HepG2 (cell line): ENCODE measurements around the gene STOML3. TPM values are rescaled to one million over a fixed set of nuclear protein-coding genes. Genes with fewer than 3 reads are reported as not detected.

Source experiments
- ATAC-seq: fragments of 200-7000 bp; cut with Tn5 transposase; 3 replicates; pipeline ENCODE4 v1.9.1; 2020; ENCODE audit warnings: mild to moderate bottlenecking, moderate library complexity
- BruUV-seq: library from RNA; stranded (reverse); fragments of 400-500 nt; replicated peaks from 2 replicates; lab custom pipeline; 2021; lab: Mats Ljungman, UMichigan
- CTCF ChIA-PET: fragments of 300-600 bp; formaldehyde crosslinking; extraction: SDS; loops from one replicate; lab custom pipeline; 2021; ENCODE audit warnings: low total read pairs, inconsistent platforms, low intra/inter-chr PET ratio; lab: Yijun Ruan, JAX
- POLR2A ChIA-PET: fragments of 350-600 bp; sonication (Branson Sonifier 250); formaldehyde crosslinking; loops from one replicate; lab custom pipeline; 2020; ENCODE audit warnings: antibody characterized with exemption, inconsistent platforms; lab: Yijun Ruan, JAX
- DNase-seq: peaks from one replicate; pipeline ENCODE4 v3.0.0-alpha.2; 2015; ENCODE audit warnings: low spot score
- FAIRE-seq: peaks from 3 replicates; lab custom pipeline; 2011; peaks lifted over from hg19 to GRCh38; lab: Jason Lieb, UNC
- H2AFZ ChIP-seq: one replicate; pipeline ENCODE4 v1.6.1; 2011; ENCODE audit warnings: low read length, inconsistent platforms
- H3K27ac ChIP-seq: fragments of 300-600 bp; 3 replicates; pipeline ENCODE4 v1.8.0; 2011; ENCODE audit warnings: mixed run types, mild to moderate bottlenecking, mixed read lengths, low read length, inconsistent platforms; ENCODE audit not compliant: insufficient read depth; ENCODE audit errors: extremely low read length
- H3K27me3 ChIP-seq, 2 experiments: fragments of 200-600 bp in 1 of 2; 2 replicates in 1 of 2; 3 replicates in 1 of 2; pipeline versions ENCODE4 v1.6.0 to v1.8.0; 2011; ENCODE audit warnings: low read length in 2 of 2, mild to moderate bottlenecking in 2 of 2, moderate library complexity in 2 of 2, inconsistent platforms in 1 of 2; ENCODE audit not compliant: insufficient read depth in 2 of 2, control insufficient read depth in 1 of 2
- H3K36me3 ChIP-seq, 2 experiments: fragments of 200-600 bp in 1 of 2; replicated peaks in 1 of 2; 2 replicates in 1 of 2; 3 replicates in 1 of 2; pipeline versions ENCODE4 v1.5.1 to v1.8.0; 2011; ENCODE audit warnings: low read length in 2 of 2, inconsistent platforms in 1 of 2; ENCODE audit not compliant: insufficient read depth in 2 of 2, control insufficient read depth in 1 of 2
- H3K4me1 ChIP-seq: 2 replicates; pipeline ENCODE4 v1.5.1; 2012; ENCODE audit warnings: low read length, inconsistent platforms; ENCODE audit not compliant: insufficient read depth
- H3K4me2 ChIP-seq: 2 replicates; pipeline ENCODE4 v1.6.0; 2011; ENCODE audit warnings: low read depth, low read length, inconsistent platforms
- H3K4me3 ChIP-seq, 3 experiments: fragments of 200-600 bp in 1 of 3; sonication (generic), shearing (Covaris generic) in 1 of 3; replicated peaks in 1 of 3; 2 replicates each; pipeline ENCODE4 v1.5.1; 2011 to 2016; ENCODE audit warnings: low read length in 3 of 3, inconsistent platforms in 2 of 3, low read depth in 2 of 3, mild to moderate bottlenecking in 2 of 3, control low read depth in 1 of 3, mixed read lengths in 1 of 3; ENCODE audit not compliant: insufficient read depth in 1 of 3
- H3K79me2 ChIP-seq: one replicate; pipeline ENCODE4 v1.6.1; 2011; ENCODE audit warnings: low read length, inconsistent platforms; ENCODE audit not compliant: insufficient read depth
- H3K9ac ChIP-seq: 2 replicates; pipeline ENCODE4 v1.6.0; 2011; ENCODE audit warnings: mild to moderate bottlenecking, low read depth, low read length, inconsistent platforms; ENCODE audit not compliant: insufficient read depth
- H3K9me3 ChIP-seq: 2 replicates; pipeline ENCODE4 v1.5.1; 2012; ENCODE audit warnings: mild to moderate bottlenecking, low read length
- H4K20me1 ChIP-seq: 2 replicates; pipeline ENCODE4 v1.6.0; 2011; ENCODE audit warnings: inconsistent platforms, mild to moderate bottlenecking, low read length, moderate library complexity; ENCODE audit not compliant: insufficient read depth
- DZIP1 ChIP-seq: sonication (generic); formaldehyde crosslinking; IDR thresholded peaks from 2 replicates; pipeline ENCODE4 v1.5.0; 2020; ENCODE audit warnings: mild to moderate bottlenecking, missing genetic modification reagents
- MED1 ChIP-seq: sonication (generic); formaldehyde crosslinking; IDR thresholded peaks from 2 replicates; pipeline ENCODE4 v1.4.0; 2020; ENCODE audit warnings: missing genetic modification reagents
- MYPOP ChIP-seq: sonication (generic); formaldehyde crosslinking; IDR thresholded peaks from 2 replicates; pipeline ENCODE4 v1.8.1; 2023; ENCODE audit warnings: mild to moderate bottlenecking, moderate library complexity, missing genetic modification reagents
- PLRG1 ChIP-seq: fragments of 450-650 bp; conservative IDR thresholded peaks from 2 replicates; pipeline ENCODE4 v1.6.1; 2016
- PPARG ChIP-seq: conservative IDR thresholded peaks from 2 replicates; pipeline ENCODE4 v1.6.1; 2016; ENCODE audit warnings: missing biosample characterization, missing genetic modification reagents
- PRPF4 ChIP-seq: fragments of 200-400 bp; formaldehyde crosslinking; IDR thresholded peaks from 2 replicates; pipeline ENCODE4 v1.6.1; 2016; ENCODE audit warnings: low read length, low read depth; ENCODE audit not compliant: poor library complexity, severe bottlenecking
- SP140L ChIP-seq: sonication (generic); formaldehyde crosslinking; IDR thresholded peaks from 2 replicates; pipeline ENCODE4 v1.4.0; 2020; ENCODE audit warnings: missing genetic modification reagents, borderline replicate concordance
- SUZ12 ChIP-seq: fragments of 150-350 bp; IDR thresholded peaks from 2 replicates; pipeline ENCODE4 v1.6.1; 2014; ENCODE audit warnings: low read depth, low read length
- ZNF12 ChIP-seq: sonication (generic); formaldehyde crosslinking; IDR thresholded peaks from 2 replicates; pipeline ENCODE4 v1.5.0; 2020; ENCODE audit warnings: missing genetic modification reagents
- WGBS: methylation state at CpG from one replicate; pipeline ENCODE4 v1.1.6; 2017; ENCODE audit warnings: low lambda C conversion rate; 5-methylcytosine and 5-hydroxymethylcytosine counted together
- in situ Hi-C: cut with HindIII; loops from 2 replicates; pipeline ENCODE4 v1.10.0; 2017; ENCODE audit warnings: low pct_unique_long_range_greater_than_20kb; ENCODE audit not compliant: extremely low pct_ligation_motif_present
- intact Hi-C: fragments of 100-400 bp; cut with micrococcal nuclease; formaldehyde crosslinking; loops from one replicate; pipeline ENCODE4 v1.10.0; 2022; ENCODE audit not compliant: unreplicated experiment
- polyA plus RNA-seq, 8 experiments: library from polyadenylated mRNA; depleted of rRNA in 3 of 8; stranded (reverse) in 7 of 8; unstranded in 1 of 8; fragments of >200 nt; fragmentation: Illumina TruSeq in 4 of 8; extraction: Trizol in 4 of 8; gene quantifications; 2 replicates each; pipeline versions ENCODE4 v1.2.1 to v1.2.3, GENCODE V29; 2011 to 2016; ENCODE audit warnings: low read depth in 4 of 8, missing spikeins in 1 of 8, mixed read lengths in 1 of 8; ENCODE audit not compliant: insufficient read depth in 1 of 8
- total RNA-seq, 5 experiments: library from RNA; depleted of rRNA; stranded (reverse); fragments of >200 nt; fragmentation: Illumina TruSeq; extraction: Trizol; gene quantifications; 2 replicates each; pipeline ENCODE4 v1.2.3, GENCODE V29; 2016; ENCODE audit warnings: low read depth in 1 of 5
- TF ChIP-seq, protein P1 (sequence below): sonication (generic); formaldehyde crosslinking; IDR thresholded peaks from 2 replicates; pipeline ENCODE4 v1.8.1; 2023; ENCODE audit warnings: mild to moderate bottlenecking, missing genetic modification reagents, borderline replicate concordance

The STOML3 gene
- total and polyA plus RNA-seq, 2 of the 13 experiments (the other 11 are each of a cell fraction or from before 2014, with no cell fraction given), result not detected

GRCh38 chr13:39034085-39034484 is 43.5 kb upstream of the STOML3 start:
- peaks cover 2 to 5% of the 10 kb centered on the region in 2 experiments; a peak in 2 of 5 replicates for H3K36me3 ChIP-seq
- H4K20me1 ChIP-seq, result peaks cover 8% of the 10 kb centered on the region; the same call in 1 of the 2 replicates
- ChIA-PET POLR2A (no interaction called here), CTCF (no interaction called here)
- TF ChIP-seq SP140L, result no peak
- TF ChIP-seq MYPOP, result no peak
- TF ChIP-seq PRPF4, result no peak
- WGBS, result 81% methylated on average over 1 of the region's 1 CpG
- no peak for DNase-seq
- no peak overlapping the region for H2AFZ ChIP-seq
- BruUV-seq, result no TSS peak
- no peaks in the 10 kb centered on the region for H3K9me3 ChIP-seq
- H3K27me3 ChIP-seq, result no peaks in the 10 kb centered on the region; a peak in 1 of 5 replicates
- FAIRE-seq, result no peak
- no peak overlapping the region for H3K27ac ChIP-seq
- peaks cover 73% of the 10 kb centered on the region for H3K79me2 ChIP-seq
- H3K4me2 ChIP-seq, result peak overlapping the region; percentile 84
- H3K4me3 ChIP-seq, result no peak overlapping the region
- no peak overlapping the region for H3K9ac ChIP-seq
- intact Hi-C loops (loop anchor here (10.0 kb wide), 1 partner anchor 621 kb away; the partner anchor contains the start of gene COG6), in situ Hi-C loops (no loop called here)
- H3K4me1 ChIP-seq, result peaks cover 19% of the 10 kb centered on the region
- no peak for ATAC-seq

DNA sequence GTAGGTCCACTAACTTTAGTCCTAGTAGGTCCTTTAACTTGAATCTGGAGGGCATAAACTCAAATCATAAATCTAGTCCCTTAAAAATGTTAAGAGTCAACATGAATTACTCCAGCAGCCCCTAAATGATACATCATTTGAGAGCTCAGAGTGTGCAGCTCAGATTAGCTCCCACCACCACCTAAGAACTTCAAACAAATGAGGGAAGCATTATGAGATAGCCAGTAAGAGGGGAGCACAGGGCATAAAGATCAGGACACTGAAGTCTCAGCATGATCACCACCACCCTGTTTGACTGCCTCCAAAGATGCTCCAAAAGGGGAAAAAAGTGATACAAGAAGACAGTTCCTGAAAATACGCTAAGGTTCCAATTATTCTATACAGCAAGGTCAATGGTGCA is 41.5 kb upstream of the STOML3 start:
- H3K27ac ChIP-seq, result no peak overlapping the region
- no peaks in the 10 kb centered on the region; a peak in 1 of 5 replicates for H3K27me3 ChIP-seq
- no peaks in the 10 kb centered on the region for H3K9me3 ChIP-seq
- no peak overlapping the region for H3K9ac ChIP-seq
- ATAC-seq, result no peak
- no peak overlapping the region for H2AFZ ChIP-seq
- H3K4me1 ChIP-seq, result peaks cover 19% of the 10 kb centered on the region
- no TSS peak for BruUV-seq
- H3K79me2 ChIP-seq, result peaks cover 62% of the 10 kb centered on the region
- H3K4me2 ChIP-seq, result no peak overlapping the region
- FAIRE-seq, result no peak
- ChIA-PET POLR2A (no interaction called here), CTCF (no interaction called here)
- no peak for DNase-seq
- peaks cover 8% of the 10 kb centered on the region; the same call in 1 of the 2 replicates for H4K20me1 ChIP-seq
- peaks cover 6 to 19% of the 10 kb centered on the region in 2 experiments for H3K36me3 ChIP-seq
- intact Hi-C loops, result loop anchor here (10.0 kb wide), 1 partner anchor 623 kb away; the partner anchor contains the start of gene COG6
- WGBS, result 100% methylated on average over 1 of the region's 1 CpG
- in situ Hi-C loops, result no loop called here
- TF ChIP-seq, protein P1, sequence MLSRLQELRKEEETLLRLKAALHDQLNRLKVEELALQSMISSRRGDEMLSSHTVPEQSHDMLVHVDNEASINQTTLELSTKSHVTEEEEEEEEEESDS (CRISPR knock-in tag), result no peak
- TF ChIP-seq DZIP1 (no peak), MED1 (CRISPR knock-in tag) (no peak), PLRG1 (no peak), ZNF12 (CRISPR knock-in tag) (no peak), PPARG (CRISPR knock-in tag) (no peak), SUZ12 (no peak)
- H3K4me3 ChIP-seq, result no peak overlapping the region
